HFFc6 (cell line): Measurements from ENCODE around the gene FHAD1. TPM values are rescaled to one million over a fixed set of nuclear protein-coding genes. Genes with fewer than 3 reads are reported as not detected.

ENCODE experiments used
- DNase-seq: peaks from one replicate; pipeline ENCODE4 v3.0.0-alpha.2; 2018
- H3K27ac Mint-ChIP-seq: 2 replicates; pipeline ENCODE4 v1.8.0; 2020; ENCODE audit warnings: mild to moderate bottlenecking, mixed read lengths
- H3K27me3 Mint-ChIP-seq: 2 replicates; pipeline ENCODE4 v1.8.0; 2021; ENCODE audit warnings: mild to moderate bottlenecking, moderate library complexity, mixed read lengths; ENCODE audit not compliant: insufficient read depth
- H3K36me3 Mint-ChIP-seq: 2 replicates; pipeline ENCODE4 v1.8.0; 2021; ENCODE audit warnings: low read depth, mixed read lengths
- H3K4me1 Mint-ChIP-seq: 2 replicates; pipeline ENCODE4 v1.8.0; 2020; ENCODE audit warnings: low read depth, mixed read lengths
- H3K4me3 Mint-ChIP-seq: 2 replicates; pipeline ENCODE4 v1.8.0; 2020; ENCODE audit warnings: mild to moderate bottlenecking, moderate library complexity, mixed read lengths
- H3K9me3 Mint-ChIP-seq: 2 replicates; pipeline ENCODE4 v1.8.0; 2020; ENCODE audit warnings: mild to moderate bottlenecking, mixed read lengths
- CTCF ChIP-seq: fragments of 200-600 bp; sonication (generic); IDR thresholded peaks from 2 replicates; pipeline ENCODE4 v1.5.0; 2021; ENCODE audit warnings: antibody characterized with exemption, mild to moderate bottlenecking
- total RNA-seq, 6 experiments: library from RNA; stranded (reverse); fragmentation: NEBNext Ultra II Directional; extraction: Animal tissue kit (Norgen Biotek cat#: 25700); gene quantifications; 2 replicates in 1 of 6; 3 replicates in 5 of 6; pipeline ENCODE4 v1.2.3, GENCODE V29; 2021

FHAD1 gene
- total RNA-seq, 6 experiments from 2014 or later: 0.16 to 0.25 TPM; not detected in 4

- Mint-ChIP-seq H3K27ac (no peak overlapping the region), H3K4me1 (no peaks in the 10 kb centered on the region), H3K27me3 (peaks cover 7% of the 10 kb centered on the region; the same call in 1 of the 2 replicates), H3K4me3 (no peak overlapping the region), H3K9me3 (no peaks in the 10 kb centered on the region), H3K36me3 (no peaks in the 10 kb centered on the region)
- no peak for DNase-seq
- no peak for TF ChIP-seq CTCF
These were observed 21.6 kb upstream of the FHAD1 start for GRCh38 chr1:15225461-15225860.

DNA sequence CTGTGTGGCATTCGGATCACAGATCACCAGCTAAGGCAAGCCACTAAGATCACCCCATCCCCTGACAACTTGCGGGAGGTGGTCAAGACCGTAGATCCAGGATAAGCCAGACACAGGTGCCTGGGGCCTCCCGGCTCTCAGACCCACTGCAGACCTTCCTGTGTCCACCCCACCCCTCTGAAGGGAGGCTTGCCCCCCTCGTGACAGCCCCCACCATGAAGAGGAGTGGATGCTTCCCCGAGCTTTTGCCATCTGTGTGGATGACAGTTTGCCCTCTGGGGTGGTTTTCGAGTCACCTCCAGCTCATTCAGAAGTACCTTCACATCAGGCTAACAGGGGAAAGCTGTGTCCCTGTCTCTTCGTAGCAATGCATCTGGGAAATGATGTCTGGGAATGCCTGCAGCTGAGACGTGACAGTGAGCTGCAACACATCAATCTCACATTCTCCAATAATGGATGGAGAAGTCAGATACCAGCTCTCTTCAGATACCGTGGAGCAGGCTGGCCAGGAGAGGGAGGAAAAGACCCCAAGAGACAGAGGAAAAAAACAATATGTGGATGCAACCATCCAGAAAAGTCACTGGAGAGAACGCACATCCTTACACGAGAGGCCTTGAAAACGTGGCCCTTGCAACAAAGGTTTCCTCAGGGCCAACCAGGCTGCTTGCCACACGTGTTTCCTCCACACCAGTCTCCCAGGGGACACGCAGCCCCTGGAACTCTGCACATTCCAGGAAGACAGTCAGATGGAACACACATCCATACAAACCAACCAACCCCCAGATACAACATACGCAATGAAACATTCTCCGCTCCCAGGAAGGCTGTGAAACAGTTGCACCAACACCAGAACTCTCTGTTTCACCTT lies 20.4 kb upstream of the FHAD1 start:
- no peak for DNase-seq
- H3K4me1 Mint-ChIP-seq: no peaks in the 10 kb centered on the region
- no peak overlapping the region for H3K4me3 Mint-ChIP-seq
- H3K36me3 Mint-ChIP-seq: no peaks in the 10 kb centered on the region
- no peak overlapping the region for H3K27ac Mint-ChIP-seq
- H3K9me3 Mint-ChIP-seq: no peaks in the 10 kb centered on the region
- peaks cover 7% of the 10 kb centered on the region for H3K27me3 Mint-ChIP-seq
- no peak for TF ChIP-seq CTCF

DNA sequence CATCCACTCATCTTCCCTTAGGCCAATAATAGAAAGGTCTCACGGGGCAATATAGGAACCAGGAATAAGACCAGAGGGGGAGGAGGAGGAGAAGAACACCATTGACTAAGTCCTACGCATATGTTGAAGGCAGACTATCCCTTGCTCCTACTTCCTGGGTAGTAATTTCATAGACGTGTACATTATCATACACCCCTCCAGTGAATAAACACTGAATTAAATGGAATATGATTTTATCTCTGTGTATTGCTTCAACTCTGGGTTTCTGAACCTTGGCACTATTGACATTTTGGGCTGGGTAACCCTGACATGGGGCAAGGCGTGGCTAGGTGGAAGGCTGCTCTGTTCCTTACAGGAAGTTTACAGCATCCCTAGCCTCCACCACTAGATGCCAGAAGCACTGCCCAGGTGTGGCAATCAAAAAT lies 17.3 kb upstream of the FHAD1 start:
- no peak for TF ChIP-seq CTCF
- H3K9me3 Mint-ChIP-seq: no peaks in the 10 kb centered on the region
- no peaks in the 10 kb centered on the region for H3K36me3 Mint-ChIP-seq
- H3K4me1 Mint-ChIP-seq: peaks cover 5% of the 10 kb centered on the region; the same call in 1 of the 2 replicates
- H3K4me3 Mint-ChIP-seq: no peak overlapping the region
- no peak overlapping the region for H3K27ac Mint-ChIP-seq
- H3K27me3 Mint-ChIP-seq: peaks cover 9% of the 10 kb centered on the region
- DNase-seq: no peak

GRCh38 chr1:15231714-15232201 lies 15.3 kb upstream of the FHAD1 start:
- TF ChIP-seq CTCF: no peak
- Mint-ChIP-seq H3K27ac (no peak overlapping the region), H3K27me3 (peaks cover 5% of the 10 kb centered on the region), H3K9me3 (no peaks in the 10 kb centered on the region), H3K36me3 (no peaks in the 10 kb centered on the region), H3K4me3 (no peak overlapping the region), H3K4me1 (peaks cover 11% of the 10 kb centered on the region; the same call in 1 of the 2 replicates)
- no peak for DNase-seq

- Mint-ChIP-seq H3K27me3 (peaks cover 8% of the 10 kb centered on the region), H3K4me3 (no peak overlapping the region), H3K4me1 (peaks cover 11% of the 10 kb centered on the region; the same call in 1 of the 2 replicates), H3K9me3 (no peaks in the 10 kb centered on the region), H3K36me3 (no peaks in the 10 kb centered on the region), H3K27ac (no peak overlapping the region)
- no peak for DNase-seq
- TF ChIP-seq CTCF: no peak
These were observed 13.3 kb upstream of the FHAD1 start for GRCh38 chr1:15233689-15234088.
